Subcutaneous abdominal adipose tissue (tissue), 5 donors: ENCODE measurements around the gene TTN.

ENCODE experiments used
- H3K27ac ChIP-seq: one replicate; pipeline ENCODE4 v1.7.0; 2013; ENCODE audit warnings: low read depth, mild to moderate bottlenecking, inconsistent platforms, low read length, moderate library complexity
- H3K27me3 ChIP-seq, 5 donors: one replicate each; pipeline ENCODE4 v1.7.0; 2013; ENCODE audit warnings: low read length in 5 of 5, inconsistent platforms in 1 of 5; ENCODE audit not compliant: control insufficient read depth in 5 of 5, insufficient read depth in 4 of 5
- H3K36me3 ChIP-seq, 5 donors: one replicate each; pipeline ENCODE4 v1.7.0; 2013; ENCODE audit warnings: low read length in 5 of 5; ENCODE audit not compliant: control insufficient read depth in 5 of 5, insufficient read depth in 5 of 5
- H3K4me1 ChIP-seq, 5 donors: one replicate each; pipeline ENCODE4 v1.7.0; 2013; ENCODE audit warnings: low read length in 5 of 5, mild to moderate bottlenecking in 3 of 5, moderate library complexity in 1 of 5; ENCODE audit not compliant: control insufficient read depth in 5 of 5, insufficient read depth in 5 of 5
- H3K4me3 ChIP-seq, 5 donors: one replicate each; pipeline ENCODE4 v1.7.0; 2013; ENCODE audit warnings: low read length in 5 of 5, low read depth in 1 of 5
- H3K9ac ChIP-seq, 5 donors: one replicate each; pipeline ENCODE4 v1.7.0; 2013; ENCODE audit warnings: low read length in 5 of 5, mild to moderate bottlenecking in 4 of 5, moderate library complexity in 3 of 5
- H3K9me3 ChIP-seq, 5 donors: one replicate each; pipeline ENCODE4 v1.7.0; 2013; ENCODE audit warnings: low read length in 5 of 5; ENCODE audit not compliant: control insufficient read depth in 5 of 5
- donor health status: healthy.
- donor health status: healthy.
- donor health status: healthy.
- donor health status: healthy.
- donor health status: healthy.

Gene TTN

DNA sequence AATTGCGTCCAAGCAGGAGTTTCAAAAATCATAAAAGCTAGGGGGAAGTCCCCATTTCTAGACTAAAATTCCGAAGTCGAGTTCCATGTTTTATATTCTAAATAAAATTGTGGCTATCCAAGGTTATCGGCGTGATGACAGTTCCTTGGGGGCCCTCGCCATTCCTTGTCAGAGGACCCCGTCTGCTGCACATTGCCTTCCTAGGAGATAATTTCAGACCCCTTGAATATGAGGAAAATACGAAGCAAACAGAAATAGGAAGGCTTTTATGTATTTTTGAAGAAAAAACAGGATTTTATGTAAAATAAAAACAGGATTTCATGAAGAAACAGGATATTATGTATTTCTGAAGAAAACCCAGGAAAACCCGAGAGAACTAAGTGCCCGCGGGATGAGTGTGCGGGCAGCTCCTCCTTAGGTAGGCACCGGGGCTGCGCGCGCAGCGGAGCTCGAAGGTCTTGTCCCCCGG lies 327.4 kb downstream of the TTN start:
- no peaks in the 10 kb centered on the region for H3K9me3 ChIP-seq
- H3K9ac ChIP-seq, result peak overlapping the region; percentile 48 to 93 (median 64)
- H3K4me3 ChIP-seq, result peak overlapping the region; percentile 79 to 99 (median 87)
- peak overlapping the region; percentile 98 for H3K27ac ChIP-seq
- no peaks in the 10 kb centered on the region for H3K27me3 ChIP-seq
- H3K36me3 ChIP-seq, result no peaks in the 10 kb centered on the region
- peaks cover 7 to 55% (median 48%) of the 10 kb centered on the region in 5 donors for H3K4me1 ChIP-seq

GRCh38 chr2:178479275-178479616 lies 328.0 kb downstream of the TTN start:
- H3K9me3 ChIP-seq, result no peaks in the 10 kb centered on the region
- no peaks in the 10 kb centered on the region for H3K27me3 ChIP-seq
- peak overlapping the region in 4 of 5 donors; percentile 71 to 95 (median 76) for H3K9ac ChIP-seq
- H3K4me1 ChIP-seq, result peaks cover 3 to 49% (median 43%) of the 10 kb centered on the region in 5 donors
- no peaks in the 10 kb centered on the region for H3K36me3 ChIP-seq
- peak overlapping the region; percentile 98 for H3K27ac ChIP-seq
- H3K4me3 ChIP-seq, result peak overlapping the region; percentile 85 to 99 (median 95)

DNA sequence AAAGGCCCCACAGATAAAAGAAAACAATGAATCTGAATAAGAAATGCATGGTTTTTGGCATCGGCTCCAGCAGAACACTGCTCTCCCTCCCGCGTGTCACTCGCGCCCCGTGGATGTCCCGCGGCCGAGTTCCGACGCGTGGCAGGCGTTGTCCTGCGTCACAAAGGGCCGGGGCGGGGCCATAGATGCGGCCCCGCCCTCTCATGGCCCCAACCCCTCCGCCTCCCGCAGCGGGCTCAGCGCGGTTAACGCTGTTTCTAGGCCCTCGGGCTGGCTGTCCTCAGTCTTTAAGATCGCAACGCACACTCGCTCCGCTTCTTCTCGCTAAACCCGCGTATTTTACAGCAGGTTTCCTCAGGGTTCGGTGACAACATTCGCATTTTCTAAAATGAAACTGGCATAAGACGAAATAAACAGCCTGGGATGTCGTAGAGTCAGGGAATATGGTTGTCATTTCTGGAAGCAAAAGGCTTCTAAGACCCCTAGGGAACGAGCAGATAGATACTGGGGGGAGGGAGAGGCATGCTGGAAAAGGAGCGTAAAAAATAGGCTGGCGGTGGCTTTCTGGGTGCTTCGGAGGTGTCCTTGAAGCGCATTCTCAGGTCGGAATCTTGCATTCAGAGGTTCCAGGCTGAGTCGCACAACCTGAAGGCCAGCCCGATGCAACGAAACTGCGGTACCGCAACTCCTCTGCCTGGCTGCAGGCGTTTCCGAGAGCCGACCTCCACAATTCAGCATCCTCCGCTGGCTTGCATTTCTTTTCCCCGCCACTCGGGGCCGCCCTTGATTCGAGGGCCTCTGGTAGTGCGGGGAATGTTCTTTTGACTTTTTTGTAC lies 328.6 kb downstream of the TTN start, which contains the start of gene FKBP7:
Gene FKBP7, minus strand, starts transcription at position 162 of the 836 bp plus-strand sequence. Its CDS starts 101 bp downstream, at position 61.
- Histone ChIP-seq H3K9ac (peak within 1 kb of the TSS; percentile 71 to 95 (median 79)), H3K9me3 (no peaks in the 10 kb centered on the region), H3K27me3 (no peaks in the 10 kb centered on the region), H3K36me3 (no peaks in the 10 kb centered on the region), H3K4me1 (peaks cover 3 to 44% (median 40%) of the 10 kb centered on the region in 5 donors), H3K4me3 (peak within 1 kb of the TSS; percentile 85 to 99 (median 95)), H3K27ac (peak within 1 kb of the TSS; percentile 98)

DNA sequence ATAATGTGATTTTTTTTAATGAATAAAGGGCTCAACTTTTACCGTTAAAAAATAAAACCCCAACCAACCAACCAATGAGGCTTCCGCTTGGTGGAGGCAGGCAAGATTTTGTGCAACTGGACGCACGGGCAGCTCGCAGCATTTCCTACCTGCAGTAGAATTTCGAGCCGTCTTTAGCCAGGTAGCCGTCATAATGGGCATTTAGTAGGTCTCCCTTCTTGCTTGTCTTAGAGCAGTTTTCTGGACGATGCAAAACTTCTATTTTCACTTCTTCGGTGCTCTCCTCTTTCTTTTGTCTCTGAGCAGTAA lies 329.1 kb downstream of the TTN start:
- Histone ChIP-seq H3K4me3 (peak overlapping the region; percentile 85 to 99 (median 95)), H3K27me3 (no peaks in the 10 kb centered on the region), H3K9me3 (no peaks in the 10 kb centered on the region), H3K4me1 (peaks cover 3 to 44% (median 40%) of the 10 kb centered on the region in 5 donors), H3K9ac (peak overlapping the region; percentile 68 to 95 (median 72)), H3K27ac (peak overlapping the region; percentile 98), H3K36me3 (no peaks in the 10 kb centered on the region)

GRCh38 chr2:178477443-178478129 lies 329.6 kb downstream of the TTN start:
- Histone ChIP-seq H3K9me3 (no peaks in the 10 kb centered on the region), H3K4me3 (peak overlapping the region; percentile 85 to 99 (median 95)), H3K27ac (peak overlapping the region; percentile 98), H3K9ac (peak overlapping the region; percentile 68 to 95 (median 72)), H3K27me3 (no peaks in the 10 kb centered on the region), H3K4me1 (peaks cover 3 to 42% (median 35%) of the 10 kb centered on the region in 5 donors), H3K36me3 (no peaks in the 10 kb centered on the region)

GRCh38 chr2:178476477-178476876 lies 330.7 kb downstream of the TTN start:
- Histone ChIP-seq H3K4me1 (peaks cover 2 to 31% (median 24%) of the 10 kb centered on the region in 5 donors), H3K9ac (no peak overlapping the region), H3K36me3 (no peaks in the 10 kb centered on the region), H3K27me3 (no peaks in the 10 kb centered on the region), H3K27ac (no peak overlapping the region), H3K9me3 (no peaks in the 10 kb centered on the region), H3K4me3 (no peak overlapping the region)
